Skeletal muscle satellite cell (primary cell): ENCODE results near the gene NEU1.
A peak's percentile ranks its signal among the peaks of the same experiment; 100 is the strongest.
"Not testable (repeated sequence)": the region's sequence is repeated elsewhere in the genome, so short reads cannot be mapped to it uniquely, and the experiment has no call there.

Experiments
- H3K27me3 ChIP-seq: 2 replicates; pipeline ENCODE4 v1.7.0; 2013; ENCODE audit warnings: low read length; ENCODE audit not compliant: control insufficient read depth, insufficient read depth
- H3K36me3 ChIP-seq: 2 replicates; pipeline ENCODE4 v1.7.0; 2013; ENCODE audit warnings: mild to moderate bottlenecking, control low read depth, low read length; ENCODE audit not compliant: insufficient read depth
- H3K4me1 ChIP-seq: 2 replicates; pipeline ENCODE4 v1.7.0; 2013; ENCODE audit warnings: low read length; ENCODE audit not compliant: control insufficient read depth, insufficient read depth
- H3K4me2 ChIP-seq: 2 replicates; pipeline ENCODE4 v1.7.0; 2013; ENCODE audit warnings: mild to moderate bottlenecking, low read length
- H3K4me3 ChIP-seq: 2 replicates; pipeline ENCODE4 v1.7.0; 2013; ENCODE audit warnings: low read length
- H3K9ac ChIP-seq: 2 replicates; pipeline ENCODE4 v1.7.0; 2013; ENCODE audit warnings: mild to moderate bottlenecking, low read depth, low read length, moderate library complexity
- H3K9me3 ChIP-seq: replicated peaks from 2 replicates; pipeline ENCODE4 v1.7.0; 2013; ENCODE audit warnings: mild to moderate bottlenecking, control low read depth, low read length

Gene NEU1

DNA sequence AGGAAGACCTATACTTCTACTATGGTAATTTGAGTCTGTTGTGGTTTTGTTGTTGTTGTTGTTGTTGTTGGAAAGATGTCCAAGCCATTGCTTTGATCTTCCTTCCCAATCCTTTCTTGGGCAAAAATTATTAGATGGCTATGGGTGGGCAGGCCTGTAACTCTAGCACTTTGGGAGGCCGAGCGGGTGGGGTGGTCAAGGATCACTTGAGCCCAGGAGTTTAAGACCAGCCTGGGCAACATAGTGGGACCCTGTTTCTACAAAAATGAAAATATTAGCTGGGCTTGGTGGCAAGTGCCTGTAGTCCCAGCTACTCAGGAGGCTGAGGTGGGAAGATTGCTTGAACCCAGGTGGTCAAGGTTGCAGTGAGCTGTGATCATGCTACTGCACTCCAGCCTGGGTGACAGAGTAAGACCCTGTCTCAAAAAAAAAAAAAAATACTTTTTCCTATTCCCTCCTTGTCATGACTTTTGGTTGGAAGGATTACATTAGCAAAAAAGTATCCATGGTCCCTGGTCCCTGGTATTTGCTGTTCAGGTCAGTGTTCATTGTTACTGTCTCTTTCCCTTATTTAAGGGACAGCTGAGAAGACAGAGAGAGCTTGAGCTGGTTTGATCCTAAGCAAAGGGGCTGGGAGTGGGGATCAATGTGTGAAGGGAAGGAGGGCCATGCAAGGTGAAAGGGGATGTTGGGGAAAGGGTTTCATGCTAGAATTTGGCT is 11.7 kb downstream of the NEU1 start:
- no peaks in the 10 kb centered on the region for H3K9me3 ChIP-seq
- no peak overlapping the region for H3K4me3 ChIP-seq
- no peaks in the 10 kb centered on the region for H3K36me3 ChIP-seq
- no peak overlapping the region for H3K9ac ChIP-seq
- H3K4me1 ChIP-seq, result peaks cover 3% of the 10 kb centered on the region
- H3K27me3 ChIP-seq, result no peaks in the 10 kb centered on the region
- H3K4me2 ChIP-seq, result peak overlapping the region; percentile 27

DNA sequence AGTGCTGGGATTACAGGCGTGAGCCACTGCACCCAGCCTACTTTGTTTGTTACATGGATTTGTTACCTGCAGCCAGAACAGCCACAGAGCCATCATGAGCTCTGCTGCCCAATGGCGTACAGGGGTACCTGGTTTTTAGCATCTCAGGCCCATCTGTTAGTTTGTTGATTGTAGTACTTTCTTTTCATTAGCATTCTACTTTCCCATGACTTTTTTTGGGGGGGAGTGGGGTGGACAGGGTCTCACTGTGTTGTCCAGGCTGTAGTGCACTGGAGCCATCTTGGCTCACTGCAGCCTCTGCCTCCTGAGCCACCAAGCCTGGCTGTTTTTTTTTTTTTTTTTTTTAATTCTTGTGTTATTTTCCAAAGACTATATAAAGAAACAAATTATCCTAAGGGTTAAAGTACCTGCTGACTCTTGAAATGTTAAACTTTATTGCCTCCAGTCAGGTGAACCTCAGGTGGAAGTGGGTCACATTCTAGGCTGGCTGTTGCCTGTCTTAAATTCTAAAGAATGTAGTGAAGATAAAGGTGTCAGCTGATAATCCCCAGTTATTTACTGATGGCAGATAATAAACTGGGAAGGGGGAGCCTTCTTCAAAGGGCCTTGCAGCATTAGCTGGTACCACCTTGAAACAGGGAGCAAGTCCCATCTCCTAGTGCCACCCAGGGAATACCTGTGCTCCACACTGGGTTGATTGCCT is 15.2 kb downstream of the NEU1 start:
- Histone ChIP-seq H3K4me2 (no peak overlapping the region), H3K4me3 (no peak overlapping the region), H3K9me3 (no peaks in the 10 kb centered on the region), H3K36me3 (no peaks in the 10 kb centered on the region), H3K27me3 (no peaks in the 10 kb centered on the region), H3K4me1 (peaks cover 3% of the 10 kb centered on the region), H3K9ac (no peak overlapping the region)

DNA sequence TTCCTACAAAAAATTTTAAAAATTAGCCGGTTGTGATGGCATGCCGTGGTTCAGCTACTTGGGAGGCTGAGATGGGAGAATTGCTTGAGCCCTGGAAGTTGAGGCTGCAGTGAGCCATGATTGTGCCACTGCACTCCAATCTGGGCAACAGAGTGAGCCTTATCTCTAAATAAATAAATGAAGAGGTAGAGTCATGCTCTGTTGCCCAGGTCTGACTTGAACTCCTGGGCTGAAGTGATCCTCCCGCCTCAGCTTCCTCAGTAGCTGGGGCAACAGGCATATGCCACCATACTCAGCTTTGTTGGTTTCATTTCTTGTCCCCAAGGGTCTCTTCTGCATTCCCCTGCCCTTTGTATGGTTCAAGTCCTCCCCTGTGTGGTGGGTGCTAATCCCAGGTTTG is 18.1 kb downstream of the NEU1 start:
- no peak overlapping the region for H3K9ac ChIP-seq
- H3K4me1 ChIP-seq, result no peaks in the 10 kb centered on the region

DNA sequence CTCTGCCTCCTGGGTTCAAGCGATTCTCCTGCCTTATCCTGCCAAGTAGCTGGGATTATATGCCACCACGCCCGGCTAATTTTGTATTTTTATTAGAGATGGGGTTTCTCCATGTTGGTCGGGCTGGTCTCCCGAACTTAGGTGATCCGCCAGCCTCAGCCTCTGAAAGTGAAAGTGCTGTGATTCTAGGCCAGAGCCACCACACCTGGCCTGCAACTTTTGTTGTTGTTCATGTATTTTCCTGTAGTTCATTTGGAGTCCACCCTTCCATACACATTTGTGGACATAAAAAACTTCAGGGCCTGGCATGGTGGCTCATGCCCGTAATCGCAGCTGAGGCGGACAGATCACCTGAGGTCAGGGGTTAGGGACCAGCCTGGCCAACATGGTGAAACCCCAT is 20.6 kb downstream of the NEU1 start:
- Histone ChIP-seq H3K9me3 (no peaks in the 10 kb centered on the region), H3K4me3 (no peak overlapping the region), H3K36me3 (peaks cover 41% of the 10 kb centered on the region), H3K9ac (no peak overlapping the region), H3K4me2 (no peak overlapping the region), H3K27me3 (no peaks in the 10 kb centered on the region), H3K4me1 (peaks cover 11% of the 10 kb centered on the region)

More for the DNA sequence above, 18.1 kb downstream of the NEU1 start:
- Histone ChIP-seq H3K4me2 (no peak overlapping the region), H3K4me3 (no peak overlapping the region), H3K36me3 (peaks cover 16% of the 10 kb centered on the region), H3K9me3 (no peaks in the 10 kb centered on the region), H3K27me3 (no peaks in the 10 kb centered on the region)

DNA sequence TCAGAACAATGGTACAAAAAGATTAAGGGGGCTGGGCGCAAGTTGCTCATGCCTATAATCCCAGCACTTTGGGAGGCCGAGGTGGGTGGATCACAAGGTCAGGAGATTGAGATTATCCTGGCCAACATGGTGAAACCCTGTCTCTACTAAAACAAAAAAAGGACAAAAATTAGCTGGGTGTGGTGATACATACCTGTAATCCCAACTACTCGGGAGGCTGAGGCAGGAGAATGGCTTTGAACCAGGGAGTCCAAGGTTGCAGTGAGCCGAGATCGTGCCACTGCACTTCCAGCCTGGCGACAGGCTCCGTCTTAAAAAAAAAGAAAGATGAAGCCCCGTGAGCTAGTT is 22.9 kb downstream of the NEU1 start:
- H3K27me3 ChIP-seq, H3K4me2 ChIP-seq, H3K9ac ChIP-seq, H3K9me3 ChIP-seq, H3K4me3 ChIP-seq: not testable (repeated sequence)
- Histone ChIP-seq H3K4me1 (peaks cover 18% of the 10 kb centered on the region), H3K36me3 (peaks cover 52% of the 10 kb centered on the region)

DNA sequence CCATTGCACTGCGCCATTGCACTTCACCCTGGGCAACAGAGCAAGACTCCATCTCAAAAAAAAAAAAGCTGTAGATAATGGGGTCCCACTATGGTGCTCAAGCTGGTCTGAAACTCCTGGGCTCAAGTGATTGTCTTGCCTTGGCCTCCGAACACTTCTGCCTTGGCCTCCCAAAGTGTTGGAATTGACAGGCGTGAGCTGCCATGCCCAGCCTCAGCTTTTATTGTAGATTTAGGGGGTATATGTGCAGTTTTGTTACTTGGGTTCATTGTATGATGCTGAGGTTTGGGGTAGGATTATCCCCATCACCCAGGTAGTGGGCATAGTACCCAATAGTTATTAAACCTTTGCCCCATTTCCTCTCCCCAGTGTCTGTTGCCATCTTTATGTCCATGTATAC is 23.7 kb downstream of the NEU1 start:
- peak overlapping the region; percentile 95 for H3K4me2 ChIP-seq
- H3K4me1 ChIP-seq, result peaks cover 22% of the 10 kb centered on the region
- no peaks in the 10 kb centered on the region for H3K27me3 ChIP-seq
- H3K36me3 ChIP-seq, result peaks cover 52% of the 10 kb centered on the region
- no peak overlapping the region for H3K9ac ChIP-seq
- H3K4me3 ChIP-seq, result no peak overlapping the region
- H3K9me3 ChIP-seq, result no peaks in the 10 kb centered on the region

DNA sequence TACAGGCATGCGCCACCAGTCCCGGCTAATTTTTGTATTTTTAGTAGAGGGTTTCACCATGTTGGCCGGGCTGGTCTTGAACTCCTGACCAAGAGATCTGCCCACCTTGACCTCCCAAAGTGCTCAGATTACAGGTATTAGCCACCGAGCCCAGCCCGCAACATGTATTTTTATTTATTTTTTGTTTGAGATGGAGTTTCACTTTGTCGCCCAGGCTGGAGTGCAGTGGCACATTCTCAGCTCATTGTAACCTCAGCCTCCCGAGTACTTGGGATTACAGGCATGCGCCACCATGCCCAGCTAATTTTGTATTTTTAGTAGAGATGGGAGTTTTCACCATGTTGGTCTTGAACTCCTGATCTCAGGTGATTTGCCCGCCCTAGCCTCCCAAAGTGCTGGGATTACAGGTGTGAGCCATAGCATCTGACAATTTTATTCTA is 24.5 kb downstream of the NEU1 start:
- H3K9me3 ChIP-seq, H3K27me3 ChIP-seq: not testable (repeated sequence)
- peaks cover 52% of the 10 kb centered on the region for H3K36me3 ChIP-seq
- H3K4me3 ChIP-seq, result peak overlapping the region; percentile 97
- peaks cover 25% of the 10 kb centered on the region for H3K4me1 ChIP-seq
- H3K9ac ChIP-seq, result peak overlapping the region; percentile 99
- peak overlapping the region; percentile 95 for H3K4me2 ChIP-seq

DNA sequence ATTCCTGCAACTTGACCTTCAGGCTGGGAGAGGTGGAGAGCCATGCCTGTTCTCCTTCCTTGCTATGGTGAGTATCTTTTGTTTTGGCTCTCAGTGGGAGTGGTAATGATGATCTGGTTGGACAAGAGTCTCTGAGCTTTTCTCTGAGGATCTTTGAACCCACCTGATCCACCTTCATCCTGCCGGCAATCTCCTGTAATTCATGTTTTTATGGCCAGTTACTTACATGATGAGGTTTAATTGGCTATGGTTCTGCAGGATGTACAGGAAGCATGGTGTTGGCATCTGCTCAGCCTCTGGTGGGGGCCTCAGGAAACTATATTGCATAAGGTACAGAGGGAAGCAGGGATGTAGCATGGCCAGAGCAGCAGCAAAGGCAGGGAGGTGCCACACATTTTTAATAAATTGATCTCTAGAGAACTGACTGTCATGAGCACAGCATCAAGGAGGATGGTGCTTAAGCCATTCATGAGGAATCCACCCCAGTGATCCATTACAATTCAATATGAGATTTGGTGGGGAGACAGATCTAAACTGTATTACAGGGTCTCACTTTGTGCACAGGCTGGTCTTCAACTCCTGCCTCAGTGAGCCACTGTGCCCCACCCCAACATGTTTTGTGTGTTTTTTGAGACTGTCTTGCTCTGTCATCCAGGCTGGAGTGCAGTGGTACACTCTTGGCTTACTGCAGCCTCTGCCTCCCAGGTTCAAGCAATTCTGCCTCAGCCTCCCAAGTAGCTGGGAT is 25.1 kb downstream of the NEU1 start:
- no peaks in the 10 kb centered on the region for H3K9me3 ChIP-seq
- H3K4me2 ChIP-seq, result peak overlapping the region; percentile 95
- peak overlapping the region; percentile 97 for H3K4me3 ChIP-seq
- no peaks in the 10 kb centered on the region for H3K27me3 ChIP-seq
- H3K4me1 ChIP-seq, result peaks cover 25% of the 10 kb centered on the region
- H3K36me3 ChIP-seq, result peaks cover 52% of the 10 kb centered on the region
- peak overlapping the region; percentile 99 for H3K9ac ChIP-seq

DNA sequence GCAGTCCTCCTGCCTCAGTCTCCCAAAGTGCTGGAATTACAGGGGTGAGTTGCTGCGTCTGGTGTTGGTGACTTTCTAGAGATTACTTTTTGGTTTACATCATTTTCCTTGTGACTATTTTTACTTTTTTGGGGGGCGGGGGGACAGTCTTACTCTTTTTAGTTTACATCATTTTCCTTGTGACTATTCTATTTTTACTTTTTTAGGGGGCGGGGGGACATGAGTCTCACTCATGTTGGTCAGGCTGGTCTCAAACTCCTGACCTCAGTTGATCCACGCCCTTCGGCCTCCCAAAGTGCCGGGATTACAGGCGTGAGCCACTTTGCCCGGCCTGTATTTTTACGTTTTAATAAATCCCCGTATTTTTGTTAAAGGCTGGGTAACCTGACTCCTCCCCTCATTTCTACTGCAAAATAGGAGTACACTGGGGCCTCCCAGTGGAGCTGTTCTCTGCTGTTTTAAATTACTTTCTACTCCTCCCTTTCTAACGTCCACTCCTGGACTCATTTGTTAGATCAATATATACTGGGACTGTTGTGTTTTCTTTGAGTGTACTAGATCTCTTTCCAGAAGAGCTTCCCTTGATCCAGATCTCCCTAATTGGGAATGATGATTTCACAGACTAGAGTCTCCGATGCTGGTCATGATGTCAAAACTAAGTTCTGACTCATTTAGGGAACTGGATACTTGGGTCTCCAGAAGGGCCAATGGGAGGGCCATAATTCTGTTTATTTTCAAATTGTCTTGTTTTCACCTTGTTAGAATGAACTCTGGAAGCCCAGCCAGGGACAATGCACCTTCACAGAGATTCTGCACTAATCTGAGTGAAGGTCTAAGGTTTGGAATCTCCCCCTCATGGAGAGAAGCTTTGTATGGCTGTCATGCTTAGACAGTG is 25.9 kb downstream of the NEU1 start:
- Histone ChIP-seq H3K4me1 (peaks cover 25% of the 10 kb centered on the region), H3K4me3 (peak overlapping the region; percentile 97), H3K9ac (peak overlapping the region; percentile 99), H3K27me3 (no peaks in the 10 kb centered on the region), H3K36me3 (peaks cover 52% of the 10 kb centered on the region), H3K9me3 (no peaks in the 10 kb centered on the region), H3K4me2 (peak overlapping the region; percentile 95)

DNA sequence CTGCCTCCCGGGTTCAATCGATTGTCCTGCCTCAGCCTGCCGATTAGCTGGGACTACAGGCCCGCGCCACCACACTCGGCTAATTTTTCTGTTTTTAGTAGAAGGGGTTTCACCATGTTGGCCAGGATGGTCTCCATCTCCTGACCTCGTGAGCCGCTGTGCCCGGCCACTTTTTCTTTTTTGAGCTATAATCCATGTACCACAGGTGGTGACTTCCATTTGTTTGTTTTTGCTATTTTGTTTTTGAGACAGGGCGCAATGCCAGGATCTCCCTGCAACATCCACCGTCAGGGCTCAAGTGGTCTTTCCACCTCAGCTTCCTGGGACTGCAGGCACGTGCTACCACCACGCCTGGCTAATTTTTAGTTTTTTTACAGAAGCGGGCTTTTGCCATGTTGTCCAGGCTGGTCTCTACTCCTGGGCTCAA is 26.6 kb downstream of the NEU1 start:
- Histone ChIP-seq H3K27me3 (no peaks in the 10 kb centered on the region), H3K4me1 (peaks cover 31% of the 10 kb centered on the region), H3K4me2 (peak overlapping the region; percentile 95), H3K4me3 (peak overlapping the region; percentile 97), H3K36me3 (peaks cover 51% of the 10 kb centered on the region), H3K9me3 (no peaks in the 10 kb centered on the region), H3K9ac (peak overlapping the region; percentile 99)
